HG03520 (cell line): ENCODE measurements around the gene PYURF.
"Not testable (repeated sequence)": the region's sequence is repeated elsewhere in the genome, so short reads cannot be mapped to it uniquely, and the experiment has no call there.

Source experiments
- ATAC-seq: cut with Tn5 transposase; IDR thresholded peaks from one replicate; pipeline ENCODE4 v1.9.1; 2021; ENCODE audit warnings: mild to moderate bottlenecking, moderate library complexity; ENCODE audit not compliant: unreplicated experiment

The PYURF gene, protein sequence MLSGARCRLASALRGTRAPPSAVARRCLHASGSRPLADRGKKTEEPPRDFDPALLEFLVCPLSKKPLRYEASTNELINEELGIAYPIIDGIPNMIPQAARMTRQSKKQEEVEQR

DNA sequence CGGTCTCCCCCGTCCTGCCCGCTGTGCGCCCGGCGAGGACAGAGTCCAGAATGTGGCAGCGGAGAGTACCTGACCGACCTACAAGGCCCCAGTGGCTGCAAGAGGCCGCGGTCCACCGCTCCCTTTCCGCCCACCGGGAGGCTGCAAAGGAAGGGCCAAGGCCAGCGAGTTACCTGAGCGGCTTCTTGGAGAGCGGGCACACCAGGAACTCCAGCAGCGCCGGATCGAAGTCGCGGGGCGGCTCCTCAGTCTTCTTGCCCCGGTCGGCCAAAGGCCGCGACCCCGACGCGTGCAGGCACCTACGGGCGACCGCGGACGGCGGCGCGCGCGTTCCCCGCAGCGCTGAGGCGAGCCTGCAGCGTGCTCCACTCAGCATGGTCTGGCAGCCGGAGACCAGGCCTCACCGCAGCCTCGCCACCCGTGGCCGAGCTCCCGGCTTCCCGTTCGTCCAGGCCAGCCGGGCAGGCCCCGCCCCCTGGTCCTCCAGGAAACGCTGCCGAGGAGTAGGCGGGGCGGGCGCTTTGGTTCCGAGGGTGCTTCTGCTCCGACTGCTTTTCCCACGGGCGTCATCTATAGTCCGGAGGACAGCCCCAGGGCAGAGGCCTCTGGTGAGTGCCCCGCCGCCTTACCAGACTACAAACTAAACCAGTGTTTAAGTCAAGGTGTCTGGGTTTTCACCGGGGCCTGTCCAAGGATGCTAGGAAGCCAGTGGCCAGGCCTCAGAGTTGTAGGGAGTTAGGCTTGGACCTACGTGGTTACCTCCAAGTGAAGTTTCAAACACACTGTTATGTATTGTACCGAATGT, at the start of gene PYURF:
Gene PYURF, minus strand, starts transcription at position 452 of the 805 bp plus-strand sequence. Its CDS starts 76 bp downstream, at position 376.
- peak; percentile 60 for ATAC-seq

DNA sequence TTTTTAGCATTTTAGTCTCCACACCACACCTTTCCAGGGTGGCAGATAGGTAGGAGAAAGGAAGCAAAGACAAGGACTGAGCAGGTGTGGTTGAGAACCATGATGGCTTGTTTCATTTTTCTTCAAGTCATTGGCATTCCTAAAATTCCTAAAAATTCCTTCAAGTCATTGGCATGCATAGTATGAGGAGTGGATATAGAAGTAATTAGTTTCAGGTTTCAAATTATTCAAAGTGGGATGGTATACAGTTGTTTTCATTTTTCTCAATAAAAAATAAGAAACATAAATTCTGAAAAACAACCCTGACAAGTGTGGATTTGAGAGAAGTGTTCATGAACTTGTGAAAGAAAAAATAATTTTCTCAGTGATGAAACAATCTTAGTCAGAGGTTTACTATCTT, 46.4 kb upstream of the PYURF start:
- ATAC-seq = no peak

DNA sequence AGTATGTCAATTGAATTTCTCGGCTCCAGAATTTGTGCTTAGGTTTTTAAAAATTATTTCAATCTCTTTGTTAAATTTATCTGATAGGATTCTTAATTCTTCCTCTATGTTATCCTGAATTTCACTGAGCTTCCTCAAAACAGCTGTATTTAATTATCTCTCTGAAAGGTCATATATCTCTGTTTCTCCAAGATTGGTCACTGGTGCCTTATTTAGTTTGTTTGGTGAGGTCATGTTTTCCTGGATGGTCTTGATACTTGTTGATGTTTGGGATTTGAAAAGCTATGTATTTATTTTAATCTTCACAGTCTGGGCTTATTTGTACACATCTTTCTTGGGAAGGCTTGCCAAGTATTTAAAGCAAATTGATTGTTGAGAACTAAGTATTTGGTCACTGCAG, 44.0 kb upstream of the PYURF start:
- ATAC-seq = no peak

DNA sequence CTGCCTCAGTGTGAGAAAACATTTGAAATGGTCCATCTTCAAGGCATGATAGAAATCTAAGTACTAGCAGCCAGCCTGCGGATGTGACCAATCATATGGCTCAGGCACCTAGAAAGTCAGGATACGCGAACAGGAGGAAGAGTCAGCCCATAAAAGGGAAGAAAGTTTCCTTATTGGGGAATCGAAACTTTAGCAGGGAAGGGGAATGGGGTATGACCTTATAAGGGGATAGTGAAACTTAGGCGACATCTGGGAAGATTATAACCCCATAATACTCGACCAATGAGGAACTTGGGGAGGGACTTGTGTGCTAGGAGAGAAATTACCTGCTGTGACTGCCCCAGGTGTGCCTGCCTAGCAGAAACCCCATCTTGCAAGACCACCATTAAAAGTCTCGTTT, 26.2 kb upstream of the PYURF start:
- ATAC-seq = no peak

DNA sequence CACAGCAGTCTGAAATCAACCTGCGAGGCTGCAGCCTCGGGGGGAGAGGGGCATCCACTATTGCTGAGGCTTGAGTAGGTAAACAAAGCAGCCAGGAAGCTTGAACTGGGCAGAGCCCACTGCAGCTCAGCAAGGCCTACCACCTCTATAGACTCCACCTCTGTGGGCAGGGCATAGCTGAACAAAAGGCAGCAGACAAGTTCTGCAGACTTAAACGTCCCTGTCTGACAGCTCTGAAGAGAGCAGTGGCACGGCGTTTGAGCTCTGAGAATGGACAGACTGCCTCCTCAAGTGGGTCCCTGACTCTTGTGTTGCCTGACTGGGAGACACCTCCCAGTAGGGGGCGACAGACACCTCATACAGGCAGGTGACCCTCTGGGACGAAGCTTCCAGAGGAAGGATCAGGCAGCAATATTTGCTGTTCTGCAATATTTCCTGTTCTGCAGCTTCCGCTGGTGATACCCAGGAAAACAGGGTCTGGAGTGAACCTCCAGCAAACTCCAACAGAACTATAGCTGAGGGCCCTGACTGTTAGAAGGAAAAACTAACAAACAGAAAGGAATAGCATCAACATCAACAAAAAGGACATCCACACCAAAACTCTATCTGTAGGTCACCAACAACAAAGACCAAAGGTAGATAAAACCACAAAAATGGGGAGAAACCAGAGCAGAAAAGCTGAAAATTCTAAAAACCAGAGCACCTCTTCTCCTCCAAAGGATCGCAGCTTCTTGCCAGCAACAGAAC, 15.9 kb upstream of the PYURF start:
- ATAC-seq = not testable (repeated sequence)

DNA sequence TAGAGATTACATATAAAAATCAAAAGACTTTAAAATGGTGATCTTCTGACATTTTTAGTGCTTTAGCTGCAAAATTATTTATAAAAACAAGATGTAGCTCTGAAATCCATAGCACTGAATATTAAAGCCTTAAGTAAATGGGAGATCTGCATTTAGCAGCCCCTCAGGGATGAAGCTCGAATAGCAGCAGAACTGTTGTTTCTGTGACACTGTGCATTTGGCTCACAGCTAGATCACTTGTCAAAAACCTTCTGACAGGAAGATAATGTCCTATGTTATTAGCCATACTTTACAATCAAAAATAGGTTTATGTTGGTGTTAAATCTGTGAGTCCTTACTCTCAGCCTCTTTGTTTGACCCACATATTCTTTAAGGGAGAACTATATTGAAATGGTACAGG, 14.1 kb upstream of the PYURF start:
- no peak for ATAC-seq

DNA sequence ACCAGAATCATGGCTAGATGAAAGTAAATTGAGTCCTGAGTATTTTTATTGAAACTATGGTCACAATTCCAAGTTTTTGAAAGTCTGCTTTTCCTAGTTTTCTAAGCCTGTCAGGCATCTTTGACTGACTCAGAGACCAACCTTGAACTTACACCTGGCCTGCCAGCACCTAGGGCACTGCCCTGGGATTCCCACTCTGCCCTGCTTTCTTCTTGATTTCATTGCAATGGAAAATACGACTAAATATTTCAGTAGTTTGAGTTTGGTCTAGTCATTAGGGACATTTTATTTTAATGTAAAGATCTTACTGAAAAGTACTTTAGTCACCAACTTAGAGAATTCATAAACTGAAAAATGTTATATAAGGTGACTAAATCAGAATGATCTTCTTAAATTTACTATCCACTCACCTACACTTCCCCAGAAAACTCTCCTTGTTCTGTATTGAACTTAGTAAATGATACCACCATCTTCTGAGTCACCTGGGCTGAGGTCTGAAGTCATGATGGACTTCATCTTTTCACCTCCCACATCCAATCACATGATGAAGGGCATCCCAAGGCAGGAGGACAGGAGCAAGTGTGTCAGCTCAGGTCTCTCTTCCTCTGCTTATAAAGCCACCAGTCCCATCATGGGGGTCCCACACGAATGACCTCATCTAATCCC, 11.6 kb upstream of the PYURF start:
- ATAC-seq = no peak

DNA sequence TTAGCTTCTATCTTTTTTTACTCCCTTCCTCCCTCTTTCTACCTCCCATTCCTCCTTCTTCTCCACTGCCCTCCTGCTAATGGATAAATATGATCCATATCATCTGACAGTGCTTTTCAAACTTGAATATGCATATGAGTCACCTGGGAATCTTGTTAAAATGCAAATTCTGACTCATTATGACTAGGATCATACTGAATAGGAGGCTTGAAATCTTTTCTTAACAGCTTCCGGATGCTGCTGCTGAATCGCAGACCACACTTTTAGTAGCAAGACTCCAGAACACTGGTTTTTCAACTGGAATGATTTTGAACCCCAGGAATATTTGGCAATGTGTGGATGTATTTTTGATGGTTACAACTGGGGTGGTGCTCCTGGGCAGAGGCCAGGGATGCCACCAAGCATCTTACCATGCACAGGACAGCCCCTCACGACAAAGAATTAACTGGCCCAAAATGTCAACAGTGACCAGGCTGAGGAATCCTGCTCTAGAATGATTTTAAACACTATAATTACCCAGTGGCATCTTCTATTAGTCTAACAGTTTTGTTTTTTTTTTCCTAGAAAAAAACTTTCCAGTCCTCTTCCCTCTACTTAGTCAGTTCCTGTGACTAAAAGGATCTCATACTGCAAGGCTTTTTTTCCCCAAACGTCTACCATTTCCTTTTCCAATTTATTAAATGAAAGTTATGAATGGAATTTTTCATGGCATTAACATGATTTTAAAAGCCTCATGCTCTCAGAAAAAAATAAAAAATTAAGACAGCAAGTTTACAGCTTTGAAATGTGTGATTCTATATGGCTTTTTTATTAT, 10.6 kb upstream of the PYURF start:
- ATAC-seq = no peak

DNA sequence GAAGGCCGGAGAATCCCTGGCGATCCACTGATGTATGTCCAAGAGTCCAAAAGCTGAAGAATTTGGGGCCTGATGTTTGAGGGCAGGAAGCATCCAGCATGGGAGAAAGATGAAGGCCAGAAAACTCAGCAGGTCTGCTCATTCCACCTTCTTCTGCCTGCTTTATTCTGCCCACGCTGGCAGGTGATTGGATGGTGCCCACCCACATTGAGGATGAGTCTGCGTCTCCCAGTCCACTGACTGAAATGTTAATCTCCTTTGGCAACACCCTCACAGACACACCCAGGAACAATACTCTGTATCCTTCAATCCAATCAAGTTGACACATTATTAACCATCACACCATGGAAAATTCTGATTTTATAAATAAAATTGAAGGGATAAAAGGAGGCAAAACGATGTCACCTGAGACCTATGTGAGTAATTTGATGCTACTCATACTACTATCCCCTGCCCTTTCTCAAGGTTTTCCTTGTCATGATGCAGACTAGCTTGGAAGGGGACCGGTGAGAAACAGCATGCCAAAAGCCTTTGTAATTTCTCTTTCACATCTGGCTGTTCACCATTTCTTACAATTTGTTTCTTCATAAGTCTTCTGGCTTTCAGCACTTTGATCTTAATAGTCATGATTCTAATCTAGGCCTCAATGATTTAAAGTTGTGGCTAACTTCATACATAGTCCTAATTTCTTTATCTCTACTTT, 9.7 kb upstream of the PYURF start:
- no peak for ATAC-seq

DNA sequence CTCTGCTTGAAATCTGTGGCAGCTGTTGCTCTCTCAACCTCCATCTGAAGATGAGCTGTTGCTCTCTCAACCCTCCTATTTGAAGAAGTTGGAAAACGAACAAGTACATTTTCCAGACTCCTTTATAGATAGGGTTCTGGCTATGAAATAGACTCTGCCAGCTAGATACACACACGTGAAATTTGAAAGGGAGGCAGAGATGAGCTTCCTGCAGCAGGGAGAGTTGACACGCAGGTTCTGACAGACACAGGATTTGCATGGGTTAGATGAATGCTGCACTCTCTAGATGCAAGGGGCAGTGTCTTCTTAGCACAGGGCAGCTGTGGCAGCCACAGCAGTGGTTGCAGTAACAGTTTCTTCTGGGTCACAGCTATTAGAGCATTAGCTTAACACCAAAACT, 8.0 kb upstream of the PYURF start:
- ATAC-seq = no peak

DNA sequence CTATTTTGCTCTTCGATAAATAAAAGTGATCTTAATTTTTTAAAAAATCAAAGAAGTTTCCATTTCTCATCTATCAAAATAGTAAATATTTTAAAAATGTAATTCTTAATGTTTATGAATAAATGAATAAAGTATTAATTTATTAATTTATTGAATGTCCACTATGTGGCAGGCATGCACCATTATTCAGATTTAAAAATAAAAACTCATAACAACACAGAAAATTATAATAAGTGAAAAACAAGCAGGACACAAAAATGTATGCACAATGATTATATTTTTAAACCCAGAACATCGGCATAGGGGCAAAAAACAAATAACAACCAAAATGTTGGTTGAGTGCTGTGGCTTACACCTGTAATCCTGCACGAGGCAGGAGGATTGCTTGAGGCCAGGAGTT, 5.3 kb upstream of the PYURF start:
- no peak for ATAC-seq

DNA sequence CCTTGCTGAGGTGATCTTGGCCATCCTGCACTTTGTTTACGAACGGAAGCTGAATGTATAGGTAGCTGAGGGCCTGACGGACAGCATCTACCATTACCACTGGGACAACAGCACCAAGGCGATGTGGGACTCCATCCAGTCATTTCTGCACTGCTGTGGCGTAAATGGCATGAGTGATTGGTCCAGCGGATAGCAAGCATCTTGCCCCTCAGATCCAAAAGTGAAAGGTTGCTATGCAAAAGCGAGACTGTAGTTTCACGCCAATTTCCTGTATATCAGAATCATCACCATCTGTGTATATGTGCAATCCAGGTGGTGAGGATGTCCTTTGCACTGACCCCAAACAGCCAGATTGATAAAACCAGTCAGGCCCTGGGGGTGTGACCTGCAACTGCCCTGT, 4.2 kb upstream of the PYURF start:
- peak; percentile 41 for ATAC-seq

DNA sequence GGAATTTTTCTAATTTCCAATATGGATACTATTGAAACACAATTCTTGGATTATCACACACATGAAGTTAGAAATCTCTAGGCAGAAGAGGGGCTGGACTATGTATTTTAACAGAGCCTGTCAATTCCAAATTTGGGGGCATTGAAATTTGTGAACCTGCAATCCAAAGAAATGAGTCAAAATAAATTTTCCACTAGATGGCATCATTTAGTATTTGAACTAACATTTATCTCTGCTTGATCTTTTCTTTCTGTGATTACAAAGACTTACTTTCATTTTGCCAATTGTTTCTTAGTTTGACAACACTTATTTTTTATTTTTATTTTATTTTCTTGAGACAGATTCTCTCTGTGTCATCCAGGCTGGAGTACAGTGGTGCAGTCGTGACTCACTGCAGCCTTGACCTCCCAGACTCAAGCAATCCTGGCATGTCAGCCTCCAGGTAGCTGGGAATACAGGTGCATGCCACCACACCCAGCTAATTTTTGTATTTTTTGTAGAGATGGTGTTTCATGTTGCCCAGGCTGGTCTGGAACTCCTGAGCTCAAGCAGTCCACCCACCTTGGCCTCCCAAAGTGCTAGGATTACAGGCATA, 2.7 kb upstream of the PYURF start:
- no peak for ATAC-seq

DNA sequence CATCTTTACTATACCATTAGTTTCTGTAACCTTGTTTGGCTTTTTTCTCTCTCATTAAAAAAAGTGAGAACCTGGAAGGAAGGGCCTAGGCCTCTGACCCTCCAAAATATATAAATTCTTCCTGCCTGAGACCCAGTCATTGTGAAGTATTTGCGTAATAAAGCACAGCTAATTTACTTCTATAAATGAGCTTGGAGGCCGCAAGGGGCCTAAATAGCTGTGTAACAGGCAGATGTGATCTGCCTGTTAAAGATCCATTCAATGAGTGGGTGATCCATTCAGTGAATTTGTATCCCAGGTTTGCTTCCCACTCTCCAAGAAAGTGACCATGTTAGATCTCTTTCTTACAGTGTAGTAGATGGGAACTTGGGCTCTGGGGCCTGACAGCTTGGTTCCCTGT, 595 bp upstream of the PYURF start:
- ATAC-seq = no peak

DNA sequence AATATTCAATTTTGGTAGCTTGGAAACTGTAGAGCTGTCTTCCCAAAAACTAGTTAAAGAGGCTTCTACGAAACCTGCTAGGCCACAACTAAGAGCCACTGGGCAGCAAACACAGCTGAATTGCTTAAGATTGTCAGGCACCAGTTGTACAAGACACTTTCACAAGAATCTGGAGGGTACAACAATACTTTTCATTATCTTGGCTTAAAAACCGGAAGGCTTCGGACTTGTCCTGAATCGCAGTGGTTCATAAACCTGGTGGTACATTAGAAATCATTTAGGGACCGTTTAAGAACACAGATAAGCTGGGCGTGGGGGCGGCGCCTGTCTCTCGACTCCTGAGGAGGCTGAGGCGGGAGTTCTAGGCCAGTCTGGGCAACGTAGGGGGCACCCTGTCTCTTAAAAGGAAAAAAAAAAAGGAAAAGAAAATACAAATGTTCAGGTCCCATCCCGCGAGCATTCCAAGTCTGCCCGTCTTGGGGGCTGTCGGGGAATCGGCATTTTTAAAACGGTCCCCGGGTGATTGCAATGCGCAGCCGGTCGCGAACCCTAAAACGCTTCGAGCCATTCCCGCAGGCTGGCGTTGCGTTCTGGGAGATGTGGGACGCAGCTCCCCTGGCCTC, 763 bp downstream of the PYURF start:
- ATAC-seq = no peak

DNA sequence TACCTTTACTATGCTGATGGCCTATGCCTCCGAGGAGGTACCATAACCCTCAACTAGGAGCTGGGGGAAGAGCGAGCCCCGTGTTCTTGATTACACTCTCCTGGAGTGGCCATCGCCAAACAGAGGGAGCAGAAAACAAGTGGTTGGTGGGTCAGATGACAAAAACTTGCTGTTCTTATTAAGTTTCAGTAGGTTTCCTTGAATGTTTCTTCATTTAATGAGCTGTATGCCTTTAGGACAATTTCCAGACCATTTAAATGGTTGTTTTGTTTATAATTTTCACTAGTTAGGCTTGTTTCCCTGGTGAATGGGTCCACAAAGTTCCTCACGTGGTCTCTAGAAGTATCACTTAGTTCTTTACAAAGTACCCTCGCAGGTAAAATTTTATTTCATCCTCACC, 4.7 kb downstream of the PYURF start:
- no peak for ATAC-seq

DNA sequence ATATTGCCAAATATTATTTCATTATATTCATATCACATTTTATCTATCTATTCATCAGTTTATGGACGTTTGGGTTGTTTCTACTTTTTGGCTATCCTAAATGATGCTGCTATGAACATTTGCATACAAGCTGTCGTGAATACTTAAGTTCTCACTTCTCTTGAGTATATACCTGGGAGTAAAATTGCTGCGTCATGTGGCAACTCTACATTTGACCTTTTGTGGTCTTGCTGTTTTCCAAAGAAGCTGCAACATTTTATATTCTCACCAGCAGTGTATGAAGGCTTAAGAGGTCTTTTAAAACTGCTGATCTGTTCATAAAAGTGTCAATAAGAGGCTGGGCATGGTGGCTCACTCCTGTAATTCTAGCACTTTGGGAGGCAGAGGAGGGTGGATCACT, 5.8 kb downstream of the PYURF start:
- ATAC-seq = no peak

DNA sequence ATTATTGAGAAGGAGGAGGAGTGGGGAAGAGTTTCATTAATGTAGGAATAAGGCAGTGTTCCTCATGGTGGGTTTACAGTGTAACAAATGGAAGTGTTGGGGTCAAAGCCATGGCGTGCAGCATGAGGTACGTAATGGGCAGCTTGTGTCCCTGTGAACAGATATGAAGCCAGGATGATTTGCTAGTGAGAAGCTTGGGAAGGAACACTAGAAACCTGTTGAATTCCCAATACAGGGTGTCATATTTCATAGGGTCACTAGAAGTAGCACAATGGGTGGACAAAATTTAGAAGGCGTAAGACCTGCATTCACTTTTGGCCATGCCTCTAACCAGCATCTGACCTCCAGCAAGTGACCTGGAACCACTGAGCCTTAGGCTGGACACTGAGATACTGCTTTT, 6.8 kb downstream of the PYURF start:
- no peak for ATAC-seq
